DOHH2 (cell line): Measurements from ENCODE around the gene FOXJ2.

ENCODE experiments used
- EZH2phosphoT487 ChIP-seq: fragments of 200-600 bp; sonication (generic); IDR thresholded peaks from 2 replicates; pipeline ENCODE4 v1.6.1; 2017; ENCODE audit warnings: borderline replicate concordance, mild to moderate bottlenecking, antibody characterized with exemption, low read length, moderate library complexity, mixed read lengths
- TF ChIP-seq, protein P1 (sequence below): fragments of 200-600 bp; sonication (generic); IDR thresholded peaks from one replicate; pipeline ENCODE4 v1.5.1; 2014; ENCODE audit warnings: antibody characterized with exemption, mild to moderate bottlenecking, low read depth, low read length; ENCODE audit not compliant: poor library complexity, severe bottlenecking

DNA sequence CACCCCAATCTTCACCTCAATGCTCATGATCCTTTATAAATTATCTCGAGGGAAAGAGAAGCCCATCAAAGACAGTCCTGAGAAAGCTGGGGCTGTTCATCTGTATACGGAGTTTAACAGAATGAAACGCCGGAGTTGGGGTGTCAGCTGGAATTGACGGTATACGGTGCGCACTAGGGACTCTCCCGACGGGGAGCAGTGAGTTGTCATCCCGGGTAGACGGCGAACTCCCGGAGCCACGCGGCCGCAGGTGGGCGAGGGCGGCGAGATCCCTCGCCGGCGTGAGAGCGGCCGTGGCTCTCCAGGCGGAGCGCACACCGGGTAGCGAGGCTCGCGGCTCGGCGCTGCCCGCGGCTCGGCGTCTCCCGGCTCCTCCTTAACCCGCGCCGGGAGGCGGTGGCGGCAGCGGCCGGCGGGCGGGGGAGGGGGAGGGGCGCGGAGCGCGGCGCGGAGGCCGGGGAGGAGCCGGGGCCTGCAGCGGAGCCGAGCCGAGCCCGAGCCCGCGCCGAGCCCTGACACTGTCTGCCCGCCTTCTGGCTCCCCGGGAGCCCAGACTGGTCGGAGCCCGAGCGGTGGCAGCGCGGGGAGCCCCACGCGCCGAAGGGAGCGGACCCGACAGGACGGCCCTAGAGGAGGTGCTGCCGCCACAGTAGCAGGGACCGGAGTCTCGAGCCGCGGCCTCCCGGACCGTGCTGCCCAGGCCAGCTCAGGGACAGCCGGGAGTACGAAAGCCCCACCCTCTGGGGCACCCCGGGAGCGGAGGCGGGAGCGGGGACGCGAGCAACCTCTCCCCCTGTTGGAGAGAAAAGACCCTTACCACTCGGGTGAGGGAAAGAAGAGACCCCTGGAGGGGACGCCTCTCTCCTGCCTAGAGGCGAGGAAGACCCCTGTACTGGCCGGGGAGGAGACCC lies at the start of gene FOXJ2:
- TF ChIP-seq, protein P1, sequence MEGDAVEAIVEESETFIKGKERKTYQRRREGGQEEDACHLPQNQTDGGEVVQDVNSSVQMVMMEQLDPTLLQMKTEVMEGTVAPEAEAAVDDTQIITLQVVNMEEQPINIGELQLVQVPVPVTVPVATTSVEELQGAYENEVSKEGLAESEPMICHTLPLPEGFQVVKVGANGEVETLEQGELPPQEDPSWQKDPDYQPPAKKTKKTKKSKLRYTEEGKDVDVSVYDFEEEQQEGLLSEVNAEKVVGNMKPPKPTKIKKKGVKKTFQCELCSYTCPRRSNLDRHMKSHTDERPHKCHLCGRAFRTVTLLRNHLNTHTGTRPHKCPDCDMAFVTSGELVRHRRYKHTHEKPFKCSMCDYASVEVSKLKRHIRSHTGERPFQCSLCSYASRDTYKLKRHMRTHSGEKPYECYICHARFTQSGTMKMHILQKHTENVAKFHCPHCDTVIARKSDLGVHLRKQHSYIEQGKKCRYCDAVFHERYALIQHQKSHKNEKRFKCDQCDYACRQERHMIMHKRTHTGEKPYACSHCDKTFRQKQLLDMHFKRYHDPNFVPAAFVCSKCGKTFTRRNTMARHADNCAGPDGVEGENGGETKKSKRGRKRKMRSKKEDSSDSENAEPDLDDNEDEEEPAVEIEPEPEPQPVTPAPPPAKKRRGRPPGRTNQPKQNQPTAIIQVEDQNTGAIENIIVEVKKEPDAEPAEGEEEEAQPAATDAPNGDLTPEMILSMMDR = no peak
- TF ChIP-seq EZH2phosphoT487 = no peak
